SK-N-SH treated with all-trans-retinoic acid at 6 μM for 48 hours (cell line): ENCODE results near the gene EIF4G1.

Source experiments
- ATAC-seq: fragments of 200-7000 bp; cut with Tn5 transposase; 3 replicates; pipeline ENCODE4 v1.9.1; 2020; ENCODE audit warnings: mild to moderate bottlenecking, moderate library complexity
- ARNTL ChIP-seq: fragments of 450-650 bp; formaldehyde crosslinking; IDR thresholded peaks from 2 replicates; pipeline ENCODE4 v1.5.0; 2020; ENCODE audit warnings: low read depth, mild to moderate bottlenecking, moderate library complexity, borderline replicate concordance
- BACH2 ChIP-seq: fragments of 250-450 bp; sonication (Bioruptor Pico); IDR thresholded peaks from 2 replicates; pipeline ENCODE4 v1.9.0; 2021; ENCODE audit warnings: mild to moderate bottlenecking, borderline replicate concordance
- CREB5 ChIP-seq: fragments of 250-450 bp; sonication (Bioruptor Pico); IDR thresholded peaks from 2 replicates; pipeline ENCODE4 v1.5.1; 2020; ENCODE audit warnings: low read depth, mild to moderate bottlenecking, moderate library complexity
- CSDC2 ChIP-seq: fragments of 250-450 bp; sonication (Bioruptor Pico); IDR thresholded peaks from 2 replicates; pipeline ENCODE4 v1.5.0; 2020; ENCODE audit warnings: mild to moderate bottlenecking, moderate library complexity
- CSRNP3 ChIP-seq: fragments of 250-450 bp; sonication (Bioruptor Pico); IDR thresholded peaks from 2 replicates; pipeline ENCODE4 v1.5.1; 2021; ENCODE audit warnings: mild to moderate bottlenecking, moderate library complexity
- ESRRG ChIP-seq: fragments of 250-450 bp; sonication (Bioruptor Pico); IDR thresholded peaks from 2 replicates; pipeline ENCODE4 v1.6.1; 2021; ENCODE audit warnings: mild to moderate bottlenecking
- ISL1 ChIP-seq: fragments of 250-450 bp; sonication (Bioruptor Pico); IDR thresholded peaks from 2 replicates; pipeline ENCODE4 v2.1.2; 2022; ENCODE audit warnings: mild to moderate bottlenecking, moderate library complexity
- OSR1 ChIP-seq: fragments of 250-450 bp; sonication (Bioruptor Pico); IDR thresholded peaks from 2 replicates; pipeline ENCODE4 v1.8.0; 2022; ENCODE audit warnings: moderate library complexity, mild to moderate bottlenecking, inconsistent platforms
- PATZ1 ChIP-seq: fragments of 250-450 bp; sonication (Bioruptor Pico); IDR thresholded peaks from 2 replicates; pipeline ENCODE4 v1.8.0; 2020; ENCODE audit warnings: mild to moderate bottlenecking, moderate library complexity, borderline replicate concordance
- POU6F1 ChIP-seq: fragments of 250-450 bp; sonication (Bioruptor Pico); IDR thresholded peaks from 2 replicates; pipeline ENCODE4 v1.8.0; 2021; ENCODE audit warnings: low read depth, mild to moderate bottlenecking, moderate library complexity, borderline replicate concordance
- PPARA ChIP-seq: fragments of 250-450 bp; sonication (Bioruptor Pico); IDR thresholded peaks from 2 replicates; pipeline ENCODE4 v1.5.0; 2020; ENCODE audit warnings: mild to moderate bottlenecking, borderline replicate concordance
- RARB ChIP-seq: fragments of 250-450 bp; sonication (Bioruptor Pico); IDR thresholded peaks from 2 replicates; pipeline ENCODE4 v1.8.0; 2021; ENCODE audit warnings: mild to moderate bottlenecking, moderate library complexity
- SNAI2 ChIP-seq: fragments of 250-450 bp; sonication (Bioruptor Pico); IDR thresholded peaks from 2 replicates; pipeline ENCODE4 v1.5.0; 2020; ENCODE audit warnings: mild to moderate bottlenecking, moderate library complexity
- TCF4 ChIP-seq: fragments of 250-450 bp; sonication (Bioruptor Pico); IDR thresholded peaks from 2 replicates; pipeline ENCODE4 v1.8.0; 2021; ENCODE audit warnings: mild to moderate bottlenecking, moderate library complexity, borderline replicate concordance
- TOX ChIP-seq: fragments of 250-450 bp; sonication (Bioruptor Pico); IDR thresholded peaks from 2 replicates; pipeline ENCODE4 v1.8.0; 2021; ENCODE audit warnings: mild to moderate bottlenecking, moderate library complexity, borderline replicate concordance
- TSHZ2 ChIP-seq: fragments of 250-450 bp; sonication (Bioruptor Pico); IDR thresholded peaks from 2 replicates; pipeline ENCODE4 v1.5.0; 2020; ENCODE audit warnings: mild to moderate bottlenecking, moderate library complexity
- ZC3H10 ChIP-seq: fragments of 250-450 bp; sonication (Bioruptor Pico); IDR thresholded peaks from 2 replicates; pipeline ENCODE4 v1.5.1; 2021; ENCODE audit warnings: mild to moderate bottlenecking, moderate library complexity
- ZFP3 ChIP-seq: fragments of 250-450 bp; sonication (Bioruptor Pico); IDR thresholded peaks from 2 replicates; pipeline ENCODE4 v1.5.0; 2020; ENCODE audit warnings: mild to moderate bottlenecking, moderate library complexity
- ZFP30 ChIP-seq: fragments of 450-650 bp; formaldehyde crosslinking; IDR thresholded peaks from 2 replicates; pipeline ENCODE4 v1.5.0; 2022; ENCODE audit warnings: mild to moderate bottlenecking, moderate library complexity
- ZNF565 ChIP-seq: fragments of 450-650 bp; formaldehyde crosslinking; conservative IDR thresholded peaks from 2 replicates; pipeline ENCODE4 v1.5.0; 2020; ENCODE audit warnings: low read depth, mild to moderate bottlenecking, moderate library complexity
- ZNF70 ChIP-seq: fragments of 450-650 bp; formaldehyde crosslinking; IDR thresholded peaks from 2 replicates; pipeline ENCODE4 v1.5.0; 2020; ENCODE audit warnings: mild to moderate bottlenecking, moderate library complexity
- ZNF8 ChIP-seq: fragments of 450-650 bp; formaldehyde crosslinking; IDR thresholded peaks from 2 replicates; pipeline ENCODE4 v1.5.0; 2020; ENCODE audit warnings: mild to moderate bottlenecking, moderate library complexity

The EIF4G1 gene

GRCh38 chr3:184290331-184290730, 24.1 kb upstream of the EIF4G1 start:
- TF ChIP-seq BACH2 (CRISPR knock-in tag) (no peak), CSRNP3 (no peak), SNAI2 (CRISPR knock-in tag) (no peak), TCF4 (no peak), OSR1 (CRISPR knock-in tag) (no peak), RARB (CRISPR knock-in tag) (no peak), ZC3H10 (no peak), ZNF565 (no peak), PPARA (no peak), TSHZ2 (CRISPR knock-in tag) (no peak), ISL1 (CRISPR knock-in tag) (no peak), TOX (CRISPR knock-in tag) (no peak), ZFP30 (CRISPR knock-in tag) (no peak)
- no peak for ATAC-seq

- no peak for ATAC-seq
- no peak for TF ChIP-seq RARB (CRISPR knock-in tag)
- no peak for TF ChIP-seq ZNF565
- TF ChIP-seq ZFP3: no peak
- TF ChIP-seq ZNF70 (CRISPR knock-in tag): no peak
- TF ChIP-seq ISL1 (CRISPR knock-in tag): no peak
- no peak for TF ChIP-seq TCF4
- no peak for TF ChIP-seq TOX (CRISPR knock-in tag)
- no peak for TF ChIP-seq SNAI2 (CRISPR knock-in tag)
- TF ChIP-seq CSRNP3: no peak
- TF ChIP-seq PATZ1 (CRISPR knock-in tag): no peak
- TF ChIP-seq POU6F1 (CRISPR knock-in tag): no peak
- no peak for TF ChIP-seq ZNF8 (CRISPR knock-in tag)
- no peak for TF ChIP-seq ESRRG (CRISPR knock-in tag)
- no peak for TF ChIP-seq BACH2 (CRISPR knock-in tag)
- TF ChIP-seq CREB5 (CRISPR knock-in tag): no peak
- no peak for TF ChIP-seq TSHZ2 (CRISPR knock-in tag)
- no peak for TF ChIP-seq CSDC2 (CRISPR knock-in tag)
- no peak for TF ChIP-seq ZFP30 (CRISPR knock-in tag)
- no peak for TF ChIP-seq ARNTL (CRISPR knock-in tag)
- no peak for TF ChIP-seq PPARA
These were observed 23.2 kb upstream of the EIF4G1 start for GRCh38 chr3:184291044-184291737.
